Measurements from ENCODE around the gene RGS9BP.
"Not testable (repeated sequence)": the region's sequence is repeated elsewhere in the genome, so short reads cannot be mapped to it uniquely, and the experiment has no call there.

Gene RGS9BP

GRCh38 chr19:32695506-32695905, 19.9 kb downstream of the RGS9BP start:
- Histone ChIP-seq H3K9me3 (peaks cover 75% of the 10 kb centered on the region), H3K4me1 (peaks cover 31% of the 10 kb centered on the region), H4K20me1 (peaks cover 69% of the 10 kb centered on the region), H3K36me3 (peaks cover 73% of the 10 kb centered on the region)
- not testable (repeated sequence) for H3K27me3 ChIP-seq, H3K4me2 ChIP-seq, H3K27ac ChIP-seq, H3K9ac ChIP-seq, H3K4me3 ChIP-seq

DNA sequence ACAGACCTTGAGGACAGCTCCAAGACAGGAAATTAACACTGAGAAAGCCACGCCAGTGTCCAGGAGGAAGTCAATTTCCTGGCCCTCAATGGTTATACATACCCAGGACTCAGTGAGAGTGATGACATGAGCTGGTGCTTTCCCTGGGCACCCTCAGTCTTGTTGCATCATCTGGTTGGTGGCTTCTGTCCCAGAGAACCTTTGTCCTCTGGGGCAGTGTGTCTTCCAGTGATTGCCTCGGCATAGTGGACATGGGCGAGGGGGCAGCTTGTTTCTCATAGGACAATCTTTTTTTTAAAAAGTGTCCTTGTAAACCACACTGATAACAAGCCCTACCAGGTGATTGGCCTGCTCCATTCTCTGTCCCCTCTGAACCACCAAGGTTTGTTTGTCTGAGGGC, 21.1 kb downstream of the RGS9BP start:
- Histone ChIP-seq H3K4me1 (peaks cover 20% of the 10 kb centered on the region), H3K9me3 (peaks cover 88% of the 10 kb centered on the region), H3K36me3 (peaks cover 86% of the 10 kb centered on the region), H4K20me1 (peaks cover 82% of the 10 kb centered on the region)
- not testable (repeated sequence) for H3K4me2 ChIP-seq, H3K9ac ChIP-seq, H3K27me3 ChIP-seq, H3K27ac ChIP-seq, H3K4me3 ChIP-seq

DNA sequence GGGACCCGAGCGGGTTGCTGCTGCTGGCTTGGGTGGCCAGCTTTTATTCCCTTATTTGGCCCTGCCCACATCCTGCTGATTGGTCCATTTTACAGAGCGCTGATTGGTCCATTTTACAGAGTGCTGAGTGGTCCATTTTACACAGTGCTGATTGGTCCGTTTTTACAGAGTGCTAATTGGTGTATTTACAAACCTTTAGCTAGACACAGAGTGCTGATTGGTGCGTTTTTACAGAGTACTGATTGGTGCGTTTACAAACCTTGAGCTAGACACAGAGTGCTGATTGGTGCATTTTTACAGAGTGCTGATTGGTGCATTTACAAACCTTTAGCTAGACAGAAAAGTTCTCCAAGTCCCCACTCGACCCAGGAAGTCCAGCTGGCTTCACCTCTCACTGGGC, 24.5 kb downstream of the RGS9BP start:
- H3K4me3 ChIP-seq, H3K4me1 ChIP-seq, H3K27ac ChIP-seq, H3K27me3 ChIP-seq, H3K4me2 ChIP-seq, H3K9ac ChIP-seq: not testable (repeated sequence)
- H3K36me3 ChIP-seq, result peaks cover 100% of the 10 kb centered on the region
- H4K20me1 ChIP-seq, result peaks cover 73% of the 10 kb centered on the region
- peaks cover 100% of the 10 kb centered on the region for H3K9me3 ChIP-seq

GRCh38 chr19:32702010-32702409, 26.4 kb downstream of the RGS9BP start:
- Histone ChIP-seq H3K4me3 (no peak overlapping the region), H3K36me3 (peaks cover 100% of the 10 kb centered on the region), H3K4me1 (no peaks in the 10 kb centered on the region), H3K4me2 (no peak overlapping the region), H3K27ac (no peak overlapping the region), H3K9me3 (peaks cover 100% of the 10 kb centered on the region), H4K20me1 (peaks cover 63% of the 10 kb centered on the region), H3K27me3 (no peaks in the 10 kb centered on the region), H3K9ac (no peak overlapping the region)
- TF ChIP-seq Cebpa-rat (IDR thresholded peaks at IDR 0.05), result no peak

DNA sequence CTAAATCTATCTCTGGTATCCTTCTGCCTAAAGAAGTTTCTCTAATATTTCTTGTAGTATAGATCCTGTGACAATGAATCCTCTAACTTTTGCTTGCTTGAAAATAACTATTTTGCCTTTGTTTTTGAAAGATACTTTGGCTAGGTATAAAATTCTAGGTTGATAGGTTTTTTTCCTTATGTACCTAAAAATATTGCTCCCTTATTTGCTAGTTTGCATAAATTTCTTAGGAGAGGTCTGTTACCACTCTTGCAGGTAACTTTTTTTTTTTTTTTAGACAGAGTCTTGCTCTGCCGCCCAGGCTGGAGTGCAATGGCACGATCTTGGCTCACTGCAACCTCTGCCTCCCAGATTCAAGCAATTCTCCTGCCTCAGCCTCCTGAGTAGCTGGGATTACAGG, 28.4 kb downstream of the RGS9BP start:
- not testable (repeated sequence) for H3K9ac ChIP-seq, H3K4me1 ChIP-seq, H3K27me3 ChIP-seq, H3K27ac ChIP-seq, H3K4me2 ChIP-seq
- H3K36me3 ChIP-seq, result peaks cover 95% of the 10 kb centered on the region
- peaks cover 81% of the 10 kb centered on the region for H3K9me3 ChIP-seq
- H3K4me3 ChIP-seq, result 0 out of 2 replicates have a peak overlapping the region, but pooled peaks have one; percentile 25
- H4K20me1 ChIP-seq, result peaks cover 58% of the 10 kb centered on the region

DNA sequence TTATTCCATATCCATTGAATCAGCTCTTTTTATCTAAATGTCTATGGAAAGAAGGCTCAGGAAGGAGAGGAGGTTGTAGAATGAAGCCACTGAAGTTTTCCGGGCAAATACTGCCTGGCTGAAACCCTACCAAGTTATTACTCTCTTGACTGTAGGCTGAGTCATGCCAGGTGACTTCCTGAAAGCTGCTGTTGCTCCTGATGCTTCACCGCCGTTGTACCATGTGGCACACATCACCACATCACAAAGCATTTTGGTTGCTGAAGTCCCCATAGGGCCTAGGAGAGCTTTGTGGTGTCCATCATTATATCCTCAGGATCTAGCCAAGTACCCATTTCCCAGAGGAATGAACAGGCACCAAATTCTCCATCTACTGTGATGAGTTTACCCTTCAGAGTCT, 32.8 kb downstream of the RGS9BP start:
- Histone ChIP-seq H3K4me1 (no peaks in the 10 kb centered on the region; the same call in 1 of the 2 replicates), H3K4me2 (no peak overlapping the region), H3K27ac (no peak overlapping the region), H3K36me3 (peaks cover 94% of the 10 kb centered on the region), H3K9me3 (peaks cover 36% of the 10 kb centered on the region), H3K27me3 (no peaks in the 10 kb centered on the region), H4K20me1 (peaks cover 35% of the 10 kb centered on the region; the same call in 1 of the 2 replicates), H3K9ac (no peak overlapping the region), H3K4me3 (no peak overlapping the region)
- no peak for TF ChIP-seq Cebpa-rat (IDR thresholded peaks at IDR 0.05)

DNA sequence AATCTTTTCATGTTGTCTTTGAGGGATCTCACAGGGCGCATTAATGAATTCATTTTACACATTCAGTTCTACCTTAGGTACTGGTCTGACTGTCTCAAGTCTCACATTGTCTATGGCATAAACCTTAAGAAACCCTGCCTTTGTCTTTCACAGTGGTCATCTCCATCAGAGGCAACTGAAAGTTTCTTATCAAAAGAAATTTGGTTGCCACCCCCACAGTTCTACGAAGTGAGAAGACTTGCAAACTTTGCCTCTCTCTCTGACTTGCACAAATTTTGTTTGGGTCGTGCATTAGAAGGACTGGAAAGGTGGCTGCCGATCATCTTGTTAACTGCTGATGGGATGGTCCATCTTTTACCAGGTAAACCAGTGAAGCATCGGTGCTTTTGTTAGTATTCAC, 33.4 kb downstream of the RGS9BP start:
- no peak for TF ChIP-seq Cebpa-rat (IDR thresholded peaks at IDR 0.05)
- H3K4me2 ChIP-seq, result no peak overlapping the region
- no peak overlapping the region for H3K27ac ChIP-seq
- H3K36me3 ChIP-seq, result peaks cover 94% of the 10 kb centered on the region
- peaks cover 35% of the 10 kb centered on the region; the same call in 1 of the 2 replicates for H4K20me1 ChIP-seq
- no peak overlapping the region for H3K9ac ChIP-seq
- H3K4me3 ChIP-seq, result no peak overlapping the region
- H3K9me3 ChIP-seq, result peaks cover 30% of the 10 kb centered on the region
- no peaks in the 10 kb centered on the region for H3K27me3 ChIP-seq
- H3K4me1 ChIP-seq, result no peaks in the 10 kb centered on the region; the same call in 1 of the 2 replicates

- Histone ChIP-seq H3K9me3 (peaks cover 3% of the 10 kb centered on the region; the same call in 1 of the 2 replicates), H3K9ac (no peak overlapping the region), H3K27me3 (no peaks in the 10 kb centered on the region), H4K20me1 (peaks cover 29% of the 10 kb centered on the region; the same call in 1 of the 2 replicates), H3K27ac (no peak overlapping the region), H3K4me2 (no peak overlapping the region), H3K36me3 (peaks cover 87% of the 10 kb centered on the region), H3K4me1 (no peaks in the 10 kb centered on the region; the same call in 1 of the 2 replicates), H3K4me3 (no peak overlapping the region)
- TF ChIP-seq Cebpa-rat (IDR thresholded peaks at IDR 0.05), result no peak
Measured at GRCh38 chr19:32711747-32712146, 36.1 kb downstream of the RGS9BP start.

GRCh38 chr19:32716203-32716602, 40.6 kb downstream of the RGS9BP start:
- H3K4me1 ChIP-seq, H3K27ac ChIP-seq, H3K4me2 ChIP-seq, H3K9ac ChIP-seq, H3K9me3 ChIP-seq, H3K4me3 ChIP-seq, H3K27me3 ChIP-seq, H4K20me1 ChIP-seq: not testable (repeated sequence)
- peaks cover 71% of the 10 kb centered on the region for H3K36me3 ChIP-seq

DNA sequence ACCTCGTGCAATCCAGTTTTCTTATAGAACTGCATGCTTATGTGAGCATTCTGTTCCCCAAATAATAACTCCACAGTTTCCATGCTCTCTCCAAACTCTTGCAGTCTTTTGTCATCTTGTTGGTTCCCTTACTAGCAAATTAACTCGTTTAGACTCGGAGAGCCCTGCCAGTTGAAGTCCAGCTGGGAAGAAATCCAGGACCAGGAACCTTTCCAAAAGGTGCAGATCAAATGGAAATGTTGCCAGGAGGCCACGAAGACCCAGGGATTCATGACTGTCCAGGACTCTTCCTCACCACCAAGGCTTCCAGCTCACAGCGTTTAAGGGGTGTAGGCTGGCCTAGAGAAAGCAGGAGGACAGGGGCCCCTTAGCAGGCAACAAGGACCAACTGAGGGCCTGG, 41.8 kb downstream of the RGS9BP start:
- Histone ChIP-seq H3K4me2 (no peak overlapping the region), H3K4me1 (no peaks in the 10 kb centered on the region), H3K27ac (no peak overlapping the region), H3K4me3 (no peak overlapping the region), H3K36me3 (peaks cover 59% of the 10 kb centered on the region), H3K27me3 (no peaks in the 10 kb centered on the region), H4K20me1 (no peaks in the 10 kb centered on the region), H3K9me3 (peaks cover 6% of the 10 kb centered on the region), H3K9ac (no peak overlapping the region)
- no peak for TF ChIP-seq Cebpa-rat (IDR thresholded peaks at IDR 0.05)

- Histone ChIP-seq H3K27me3 (no peaks in the 10 kb centered on the region), H3K27ac (no peak overlapping the region), H3K9me3 (peaks cover 6% of the 10 kb centered on the region), H3K9ac (no peak overlapping the region), H3K4me3 (no peak overlapping the region), H3K4me2 (no peak overlapping the region), H3K36me3 (peaks cover 51% of the 10 kb centered on the region), H3K4me1 (no peaks in the 10 kb centered on the region), H4K20me1 (no peaks in the 10 kb centered on the region)
- no peak for TF ChIP-seq Cebpa-rat (IDR thresholded peaks at IDR 0.05)
Measured at GRCh38 chr19:32718286-32718685, 42.6 kb downstream of the RGS9BP start.

Measured in BLaER1 (cell line).